Liver (tissue), 9 donors: ENCODE results near the gene RHBDF2. TPM values are rescaled to one million over a fixed set of nuclear protein-coding genes. Genes with fewer than 3 reads are reported as not detected.
"Not testable (repeated sequence)": the region's sequence is repeated elsewhere in the genome, so short reads cannot be mapped to it uniquely, and the experiment has no call there.

Experiments used
- DNase-seq: peaks from one replicate; pipeline ENCODE4 v3.0.0-alpha.2; 2017; ENCODE audit warnings: low spot score
- H3K27ac ChIP-seq, 2 donors: one replicate each; pipeline ENCODE4 v1.7.0; 2013; ENCODE audit warnings: inconsistent platforms in 2 of 2, low read length in 2 of 2, control low read depth in 1 of 2, low read depth in 1 of 2, mild to moderate bottlenecking in 1 of 2
- H3K27me3 ChIP-seq, 4 donors: one replicate each; pipeline versions ENCODE4 v1.6.1 to v1.7.0; 2013; ENCODE audit warnings: low read length in 3 of 4, inconsistent platforms in 1 of 4, mild to moderate bottlenecking in 1 of 4, moderate library complexity in 1 of 4; ENCODE audit not compliant: control insufficient read depth in 4 of 4, insufficient read depth in 4 of 4
- H3K36me3 ChIP-seq, 4 donors: one replicate each; pipeline versions ENCODE4 v1.6.1 to v1.7.0; 2013; ENCODE audit warnings: low read length in 3 of 4, mild to moderate bottlenecking in 3 of 4, low read depth in 1 of 4, moderate library complexity in 1 of 4; ENCODE audit not compliant: control insufficient read depth in 4 of 4, insufficient read depth in 3 of 4
- H3K4me1 ChIP-seq, 4 donors: one replicate each; pipeline versions ENCODE4 v1.6.1 to v1.7.0; 2013; ENCODE audit warnings: low read length in 3 of 4, mild to moderate bottlenecking in 3 of 4, moderate library complexity in 1 of 4; ENCODE audit not compliant: control insufficient read depth in 4 of 4, insufficient read depth in 4 of 4
- H3K4me3 ChIP-seq, 3 donors: one replicate each; pipeline versions ENCODE4 v1.6.1 to v1.7.0; 2013; ENCODE audit warnings: low read length in 3 of 3, control low read depth in 1 of 3, low read depth in 1 of 3, mild to moderate bottlenecking in 1 of 3
- H3K9ac ChIP-seq, 2 donors: one replicate each; pipeline ENCODE4 v1.7.0; 2013; ENCODE audit warnings: low read length in 2 of 2, mild to moderate bottlenecking in 2 of 2, moderate library complexity in 2 of 2, control low read depth in 1 of 2, low read depth in 1 of 2
- H3K9me3 ChIP-seq, 4 donors: one replicate each; pipeline versions ENCODE4 v1.6.1 to v1.7.0; 2013; ENCODE audit warnings: low read length in 3 of 4; ENCODE audit not compliant: control insufficient read depth in 4 of 4
- ATF3 ChIP-seq: IDR thresholded peaks from 2 replicates; pipeline ENCODE4 v1.6.1; 2016; ENCODE audit warnings: antibody characterized with exemption
- CTCF ChIP-seq: fragments of 150-350 bp; IDR thresholded peaks from 2 replicates; pipeline ENCODE4 v1.5.1; 2017; ENCODE audit warnings: improper control_type of control experiment, low read depth, low read length; ENCODE audit not compliant: missing input control
- EGR1 ChIP-seq, 2 donors: IDR thresholded peaks; 2 replicates each; pipeline ENCODE4 v1.6.1; 2016 to 2018; ENCODE audit warnings: antibody characterized with exemption in 2 of 2, low read depth in 2 of 2
- FOXA1 ChIP-seq: IDR thresholded peaks from 2 replicates; pipeline ENCODE4 v1.6.1; 2016; ENCODE audit warnings: antibody characterized with exemption
- FOXA2 ChIP-seq: IDR thresholded peaks from 2 replicates; pipeline ENCODE4 v1.6.1; 2016; ENCODE audit warnings: antibody characterized with exemption
- GABPA ChIP-seq, 2 donors: IDR thresholded peaks in 1 of 2; conservative IDR thresholded peaks in 1 of 2; 2 replicates each; pipeline ENCODE4 v1.6.1; 2016; ENCODE audit warnings: antibody characterized with exemption in 2 of 2, mild to moderate bottlenecking in 1 of 2, moderate library complexity in 1 of 2
- HNF4G ChIP-seq: IDR thresholded peaks from 2 replicates; pipeline ENCODE4 v1.6.1; 2016; ENCODE audit warnings: antibody characterized with exemption
- JUND ChIP-seq, 2 donors: IDR thresholded peaks; 2 replicates each; pipeline ENCODE4 v1.6.1; 2016; ENCODE audit warnings: antibody characterized with exemption in 2 of 2
- NR2F2 ChIP-seq: IDR thresholded peaks from 2 replicates; pipeline ENCODE4 v1.6.1; 2016; ENCODE audit warnings: antibody characterized with exemption
- REST ChIP-seq: IDR thresholded peaks from 2 replicates; pipeline ENCODE4 v1.6.1; 2016; ENCODE audit warnings: antibody characterized with exemption, mild to moderate bottlenecking
- RXRA ChIP-seq, 2 donors: IDR thresholded peaks; 2 replicates each; pipeline ENCODE4 v1.6.1; 2017 to 2018; ENCODE audit warnings: antibody characterized with exemption in 2 of 2, mild to moderate bottlenecking in 1 of 2
- SP1 ChIP-seq: IDR thresholded peaks from 2 replicates; pipeline ENCODE4 v1.6.1; 2018; ENCODE audit warnings: antibody characterized with exemption, mild to moderate bottlenecking
- TAF1 ChIP-seq: conservative IDR thresholded peaks from 2 replicates; pipeline ENCODE4 v1.6.1; 2016; ENCODE audit warnings: antibody characterized with exemption, mild to moderate bottlenecking
- YY1 ChIP-seq: IDR thresholded peaks from 2 replicates; pipeline ENCODE4 v1.6.1; 2016; ENCODE audit warnings: antibody characterized with exemption, mild to moderate bottlenecking
- ZBTB33 ChIP-seq: IDR thresholded peaks from 2 replicates; pipeline ENCODE4 v1.6.1; 2016; ENCODE audit warnings: antibody characterized with exemption
- WGBS: extraction: QIAGEN DNeasy Blood & Tissue Kit; methylation state at CpG from one replicate; pipeline ENCODE4 v1.1.7; 2013; 5-methylcytosine and 5-hydroxymethylcytosine counted together
- polyA plus RNA-seq, 2 donors: library from polyadenylated mRNA; stranded (reverse) in 1 of 2; unstranded in 1 of 2; fragments of 200-250 nt in 1 of 2; fragments of >200 nt in 1 of 2; fragmentation: Nextera tagmentation in 1 of 2; extraction: Ambion mirVana in 1 of 2; gene quantifications; one replicate each; pipeline versions ENCODE4 v1.2.1 to v1.2.3, GENCODE V29; 2013 to 2015
- total RNA-seq, 2 donors: library from RNA; depleted of rRNA; stranded (reverse); fragments of >200 nt; gene quantifications; one replicate each; pipeline ENCODE4 v1.2.3, GENCODE V29; 2014
- donor health status: healthy.
- donor health status: healthy.
- donor health status: healthy.
- donor health status: healthy.
- donor health status: healthy.

The RHBDF2 gene
- total and polyA plus RNA-seq, 4 donors = 2.9 to 6.7 (median 4.6) TPM

GRCh38 chr17:76534831-76535732 lies 33.9 kb upstream of the RHBDF2 start (continued):
- TF ChIP-seq REST = no peak
- no peak for TF ChIP-seq ZBTB33
- no peak for TF ChIP-seq TAF1

- not testable (repeated sequence) for H3K9ac ChIP-seq, H3K4me3 ChIP-seq, H3K36me3 ChIP-seq, H3K27me3 ChIP-seq, H3K27ac ChIP-seq, H3K9me3 ChIP-seq, DNase-seq
- H3K4me1 ChIP-seq = peaks cover 3 to 37% (median 17%) of the 10 kb centered on the region in 4 donors
- WGBS = 94% methylated on average over 9 of the region's 9 CpGs
Measured at GRCh38 chr17:76533640-76534359, 32.6 kb upstream of the RHBDF2 start.

- Histone ChIP-seq H3K9me3 (no peaks in the 10 kb centered on the region), H3K4me3 (no peak overlapping the region), H3K9ac (no peak overlapping the region), H3K27ac (peak overlapping the region; percentile 29 to 32), H3K36me3 (no peaks in the 10 kb centered on the region), H3K4me1 (peaks cover 1 to 40% (median 14%) of the 10 kb centered on the region in 4 donors), H3K27me3 (no peaks in the 10 kb centered on the region)
- 84% methylated on average over 8 of the region's 8 CpGs for WGBS
- DNase-seq = no peak
- no peak for TF ChIP-seq FOXA1
- no peak for TF ChIP-seq NR2F2
- no peak for TF ChIP-seq CTCF
- TF ChIP-seq GABPA (IDR thresholded peaks at IDR 0.05 in 1 of 2, conservative IDR thresholded peaks at IDR 0.05 in 1 of 2) = no peak
- TF ChIP-seq EGR1 (IDR thresholded peaks at IDR 0.05; ENCODE audit: low read depth in 2 of 2) = no peak
- no peak for TF ChIP-seq TAF1
- no peak for TF ChIP-seq JUND (IDR thresholded peaks at IDR 0.05)
- no peak for TF ChIP-seq ATF3
- no peak for TF ChIP-seq RXRA (IDR thresholded peaks at IDR 0.05)
- TF ChIP-seq YY1 = no peak
- no peak for TF ChIP-seq SP1
- TF ChIP-seq HNF4G = no peak
- no peak for TF ChIP-seq FOXA2
- TF ChIP-seq REST = no peak
Measured at GRCh38 chr17:76532072-76532651, 30.9 kb upstream of the RHBDF2 start.
